GM12873 (cell line): ENCODE data around the gene NDC80.

Experiments used
- TF ChIP-seq, protein P1 (sequence below): IDR thresholded peaks from 2 replicates; pipeline ENCODE4 v1.5.1; 2012; ENCODE audit warnings: low read depth, mild to moderate bottlenecking, moderate library complexity, low read length, control low read depth; ENCODE audit not compliant: insufficient read depth; ENCODE audit errors: missing control alignments

NDC80 gene

GRCh38 chr18:2535419-2535910 lies 35.9 kb upstream of the NDC80 start:
- TF ChIP-seq, protein P1, sequence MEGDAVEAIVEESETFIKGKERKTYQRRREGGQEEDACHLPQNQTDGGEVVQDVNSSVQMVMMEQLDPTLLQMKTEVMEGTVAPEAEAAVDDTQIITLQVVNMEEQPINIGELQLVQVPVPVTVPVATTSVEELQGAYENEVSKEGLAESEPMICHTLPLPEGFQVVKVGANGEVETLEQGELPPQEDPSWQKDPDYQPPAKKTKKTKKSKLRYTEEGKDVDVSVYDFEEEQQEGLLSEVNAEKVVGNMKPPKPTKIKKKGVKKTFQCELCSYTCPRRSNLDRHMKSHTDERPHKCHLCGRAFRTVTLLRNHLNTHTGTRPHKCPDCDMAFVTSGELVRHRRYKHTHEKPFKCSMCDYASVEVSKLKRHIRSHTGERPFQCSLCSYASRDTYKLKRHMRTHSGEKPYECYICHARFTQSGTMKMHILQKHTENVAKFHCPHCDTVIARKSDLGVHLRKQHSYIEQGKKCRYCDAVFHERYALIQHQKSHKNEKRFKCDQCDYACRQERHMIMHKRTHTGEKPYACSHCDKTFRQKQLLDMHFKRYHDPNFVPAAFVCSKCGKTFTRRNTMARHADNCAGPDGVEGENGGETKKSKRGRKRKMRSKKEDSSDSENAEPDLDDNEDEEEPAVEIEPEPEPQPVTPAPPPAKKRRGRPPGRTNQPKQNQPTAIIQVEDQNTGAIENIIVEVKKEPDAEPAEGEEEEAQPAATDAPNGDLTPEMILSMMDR, result no peak

DNA sequence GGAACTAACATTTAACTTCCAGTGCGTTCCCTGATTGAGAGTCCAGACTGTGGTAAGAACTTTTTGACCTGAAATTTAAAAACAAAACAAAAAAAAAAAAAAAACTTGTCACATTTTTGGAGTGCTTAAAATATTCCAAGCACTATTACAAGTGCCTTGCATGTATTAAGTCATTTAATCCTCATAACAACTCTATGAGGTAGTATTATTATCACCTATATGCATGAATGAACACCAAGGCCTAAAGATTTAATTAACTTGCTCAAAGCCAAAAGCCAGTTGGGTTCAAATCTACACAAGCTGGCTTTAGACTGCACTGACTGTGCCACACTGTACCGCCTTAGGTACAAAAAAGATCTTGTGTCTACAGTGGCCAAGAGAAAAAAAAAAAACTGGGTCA lies 35.3 kb upstream of the NDC80 start:
- TF ChIP-seq, protein P1, result no peak

GRCh38 chr18:2536493-2536892 lies 34.9 kb upstream of the NDC80 start:
- TF ChIP-seq, protein P1, result no peak

DNA sequence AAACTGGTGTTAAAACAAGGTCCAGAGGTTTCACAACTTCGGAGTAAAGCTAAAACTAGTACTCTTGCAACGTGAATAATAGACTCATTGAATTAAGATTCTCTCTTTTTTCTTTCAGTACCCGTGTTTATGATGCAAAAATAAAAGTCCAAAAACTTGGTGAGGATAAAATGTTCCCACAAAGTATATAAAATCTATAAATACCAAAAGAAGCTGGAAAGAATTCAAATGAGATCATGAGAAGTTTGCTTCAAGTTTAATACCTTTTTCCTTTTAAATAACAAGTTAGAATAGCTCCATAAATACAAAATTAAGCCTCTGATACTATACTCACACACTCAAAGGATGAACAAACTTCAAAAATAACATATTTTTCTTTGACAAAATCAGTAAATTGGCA lies 34.1 kb upstream of the NDC80 start:
- TF ChIP-seq, protein P1, result no peak

DNA sequence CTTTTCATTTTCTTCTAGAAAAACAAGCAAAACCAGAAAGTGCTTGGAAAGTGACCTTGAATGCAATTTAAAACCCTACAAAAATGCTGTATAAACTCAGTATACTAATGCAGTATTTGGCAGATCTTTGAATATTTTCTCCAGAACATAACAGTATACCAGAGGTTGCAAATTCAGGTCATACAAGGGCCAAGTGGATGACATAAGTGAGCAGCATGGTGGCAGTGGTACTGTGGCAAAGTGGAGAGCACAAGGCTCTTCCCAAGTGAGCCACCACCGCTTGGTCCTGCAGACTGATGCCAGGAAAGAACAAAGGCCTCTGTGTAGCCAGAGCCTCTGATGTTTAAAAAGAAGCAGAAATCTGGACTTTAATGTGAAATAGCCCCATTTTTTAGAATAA lies 33.1 kb upstream of the NDC80 start:
- TF ChIP-seq, protein P1, result no peak

GRCh38 chr18:2538844-2539243 lies 32.5 kb upstream of the NDC80 start:
- TF ChIP-seq, protein P1, result no peak

GRCh38 chr18:2540575-2540974 lies 30.8 kb upstream of the NDC80 start:
- TF ChIP-seq, protein P1, result no peak
